Sigmoid colon (tissue), 7 donors: Measurements from ENCODE around the gene MACROD2. TPM values are rescaled to one million over a fixed set of nuclear protein-coding genes. Genes with fewer than 3 reads are reported as not detected.
"Not testable (repeated sequence)": the region's sequence is repeated elsewhere in the genome, so short reads cannot be mapped to it uniquely, and the experiment has no call there.

Experiments
- DNase-seq: peaks from one replicate; pipeline ENCODE4 v3.0.0-alpha.2; 2019
- H3K27ac ChIP-seq, 4 donors: fragments of 200-600 bp; sonication (generic); one replicate each; pipeline ENCODE4 v1.5.1; 2016 to 2019; ENCODE audit warnings: mild to moderate bottlenecking in 1 of 4
- H3K27me3 ChIP-seq, 3 donors: fragments of 200-600 bp; sonication (generic); one replicate each; pipeline ENCODE4 v1.5.1; 2019; ENCODE audit warnings: mild to moderate bottlenecking in 1 of 3
- H3K36me3 ChIP-seq, 4 donors: fragments of 200-600 bp; sonication (generic); one replicate each; pipeline ENCODE4 v1.5.1; 2016 to 2019
- H3K4me1 ChIP-seq, 4 donors: fragments of 200-600 bp; sonication (generic); one replicate each; pipeline ENCODE4 v1.5.1; 2017 to 2019
- H3K4me3 ChIP-seq, 4 donors: fragments of 200-600 bp; sonication (generic); one replicate each; pipeline ENCODE4 v1.5.1; 2017 to 2019; ENCODE audit warnings: mild to moderate bottlenecking in 2 of 4, moderate library complexity in 1 of 4
- H3K9me3 ChIP-seq, 4 donors: fragments of 200-600 bp in 3 of 4; sonication (generic) in 3 of 4; one replicate each; pipeline versions ENCODE4 v1.5.1 to v1.6.1; 2013 to 2019
- EP300 ChIP-seq, 4 donors: sonication (generic); formaldehyde crosslinking; IDR thresholded peaks; one replicate each; pipeline ENCODE4 v1.6.1; 2017; ENCODE audit warnings: antibody characterized with exemption in 4 of 4
- POLR2A ChIP-seq, 2 donors: fragments of 450-650 bp; IDR thresholded peaks; one replicate each; pipeline ENCODE4 v1.6.1; 2016; ENCODE audit warnings: antibody characterized with exemption in 2 of 2, mild to moderate bottlenecking in 2 of 2, moderate library complexity in 2 of 2
- POLR2AphosphoS5 ChIP-seq, 4 donors: sonication (generic); formaldehyde crosslinking; IDR thresholded peaks; one replicate each; pipeline ENCODE4 v1.6.1; 2017; ENCODE audit warnings: antibody characterized with exemption in 4 of 4
- WGBS, 2 donors: extraction: QIAGEN DNeasy Blood & Tissue Kit; methylation state at CpG; one replicate each; pipeline ENCODE4 v1.1.7; 2013; 5-methylcytosine and 5-hydroxymethylcytosine counted together
- intact Hi-C: fragments of 100-400 bp; cut with DNase I; formaldehyde crosslinking; loops from one replicate; pipeline ENCODE4 v1.15.1; 2023
- polyA plus RNA-seq, 3 donors: library from polyadenylated mRNA; stranded (reverse); fragments of 200-250 nt; gene quantifications; one replicate each; pipeline ENCODE4 v1.2.3, GENCODE V29; 2013
- total RNA-seq, 4 donors: library from RNA; depleted of rRNA; stranded (reverse); fragments of >200 nt; gene quantifications; one replicate each; pipeline ENCODE4 v1.1.0, GENCODE V29; 2016
- TF ChIP-seq, protein P1 (sequence below), 4 experiments: fragments of 450-650 bp in 3 of 4; fragments of 200-600 bp in 1 of 4; IDR thresholded peaks; one replicate each; pipeline ENCODE4 v1.5.1; 2016 to 2019; ENCODE audit warnings: antibody characterized with exemption in 4 of 4, mild to moderate bottlenecking in 3 of 4, moderate library complexity in 2 of 4
- donor health status: healthy with polysubstance abuse.
- donor health status: Bipolar disorder and iron deficiency.
- donor health status: healthy.

Gene MACROD2
- total and polyA plus RNA-seq, 7 donors, result 1.2 to 22.4 (median 5.8) TPM

DNA sequence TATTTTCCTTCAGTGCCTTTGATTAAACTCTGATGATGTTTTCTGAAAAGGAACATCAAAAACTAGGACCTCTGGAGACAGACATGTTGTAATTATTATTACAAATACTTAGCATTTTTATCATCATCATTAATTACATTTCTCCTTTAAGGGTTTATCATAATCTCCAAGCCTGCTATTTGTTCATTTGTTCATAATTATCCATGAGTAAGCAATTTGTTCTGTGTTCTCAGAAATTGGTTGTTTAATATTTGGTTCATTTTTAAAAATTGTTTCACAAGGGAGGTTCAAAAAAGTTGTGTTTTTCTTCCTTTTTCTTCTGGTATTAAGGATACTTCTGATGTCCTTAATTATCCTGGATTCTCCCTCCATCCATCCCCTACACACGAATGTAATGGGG, 1192.3 kb downstream of the MACROD2 start:
- Histone ChIP-seq H3K36me3 (no peaks in the 10 kb centered on the region), H3K9me3 (no peaks in the 10 kb centered on the region), H3K4me3 (no peak overlapping the region), H3K27ac (no peak overlapping the region), H3K4me1 (no peaks in the 10 kb centered on the region), H3K27me3 (no peaks in the 10 kb centered on the region)
- TF ChIP-seq, protein P1, sequence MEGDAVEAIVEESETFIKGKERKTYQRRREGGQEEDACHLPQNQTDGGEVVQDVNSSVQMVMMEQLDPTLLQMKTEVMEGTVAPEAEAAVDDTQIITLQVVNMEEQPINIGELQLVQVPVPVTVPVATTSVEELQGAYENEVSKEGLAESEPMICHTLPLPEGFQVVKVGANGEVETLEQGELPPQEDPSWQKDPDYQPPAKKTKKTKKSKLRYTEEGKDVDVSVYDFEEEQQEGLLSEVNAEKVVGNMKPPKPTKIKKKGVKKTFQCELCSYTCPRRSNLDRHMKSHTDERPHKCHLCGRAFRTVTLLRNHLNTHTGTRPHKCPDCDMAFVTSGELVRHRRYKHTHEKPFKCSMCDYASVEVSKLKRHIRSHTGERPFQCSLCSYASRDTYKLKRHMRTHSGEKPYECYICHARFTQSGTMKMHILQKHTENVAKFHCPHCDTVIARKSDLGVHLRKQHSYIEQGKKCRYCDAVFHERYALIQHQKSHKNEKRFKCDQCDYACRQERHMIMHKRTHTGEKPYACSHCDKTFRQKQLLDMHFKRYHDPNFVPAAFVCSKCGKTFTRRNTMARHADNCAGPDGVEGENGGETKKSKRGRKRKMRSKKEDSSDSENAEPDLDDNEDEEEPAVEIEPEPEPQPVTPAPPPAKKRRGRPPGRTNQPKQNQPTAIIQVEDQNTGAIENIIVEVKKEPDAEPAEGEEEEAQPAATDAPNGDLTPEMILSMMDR (IDR thresholded peaks at IDR 0.05), result no peak
- TF ChIP-seq EP300 (IDR thresholded peaks at IDR 0.05) (no peak), POLR2A (IDR thresholded peaks at IDR 0.05) (no peak), POLR2AphosphoS5 (IDR thresholded peaks at IDR 0.05) (no peak)
- intact Hi-C loops, result no loop called here
- 87 to 93% methylated on average over 1 of the region's 1 CpG for WGBS, 2 donors
- no peak for DNase-seq

DNA sequence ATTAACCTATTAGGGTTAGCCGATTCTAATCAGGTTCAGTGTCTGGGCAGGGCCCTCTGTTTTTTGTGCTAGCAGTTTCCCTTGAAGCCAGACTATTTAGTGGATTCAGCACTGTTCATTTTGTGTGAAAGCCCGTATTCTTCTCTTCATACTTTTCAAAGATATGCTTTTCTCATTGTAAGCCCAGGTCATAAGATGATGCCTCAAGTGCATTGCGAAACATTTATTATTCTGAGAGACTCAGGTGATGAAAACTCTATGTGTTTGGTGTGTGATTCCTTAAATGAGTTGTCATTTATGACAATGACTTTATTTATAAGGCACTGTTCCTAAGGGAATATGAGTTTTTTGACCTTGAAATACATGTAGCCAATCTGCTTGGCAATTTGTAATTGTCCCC, 1193.1 kb downstream of the MACROD2 start:
- DNase-seq, result no peak
- 95 to 97% methylated on average over 3 of the region's 3 CpGs for WGBS, 2 donors
- H3K27ac ChIP-seq, result no peak overlapping the region
- H3K4me3 ChIP-seq, result no peak overlapping the region
- no peak for TF ChIP-seq POLR2AphosphoS5 (IDR thresholded peaks at IDR 0.05)
- H3K4me1 ChIP-seq, result no peaks in the 10 kb centered on the region
- H3K27me3 ChIP-seq, result no peaks in the 10 kb centered on the region
- no peaks in the 10 kb centered on the region for H3K9me3 ChIP-seq
- H3K36me3 ChIP-seq, result no peaks in the 10 kb centered on the region
- intact Hi-C loops, result no loop called here

DNA sequence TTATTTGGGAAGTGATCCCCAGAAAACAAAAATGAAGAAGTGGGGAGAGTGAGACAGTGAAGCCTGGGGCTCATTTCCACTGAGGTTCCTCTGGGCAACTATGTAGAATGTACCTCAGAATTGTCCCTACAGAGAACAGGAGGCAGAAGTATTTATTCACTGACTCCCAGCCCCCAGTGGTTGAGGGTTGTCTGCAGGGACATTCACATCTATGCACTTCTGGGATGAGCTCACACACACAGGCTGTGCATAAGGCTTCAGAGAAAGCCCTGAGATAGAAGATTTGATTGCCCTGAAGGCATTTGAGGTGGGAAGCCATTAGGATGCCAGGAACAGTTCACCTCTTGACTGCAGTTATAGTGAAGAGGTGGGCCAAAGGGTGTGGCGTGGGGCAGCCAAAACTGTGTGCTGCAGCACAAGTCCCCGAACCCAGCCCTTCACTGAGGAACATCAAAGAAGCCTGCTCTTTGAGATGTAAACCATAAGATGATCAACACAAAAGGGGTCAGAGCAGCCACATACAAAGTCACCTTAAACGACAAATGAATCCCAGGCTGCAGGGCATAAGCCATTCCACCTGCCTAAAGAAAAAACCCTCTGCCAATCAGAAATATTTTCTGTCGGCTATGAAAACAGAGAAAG, 1195.9 kb downstream of the MACROD2 start:
- H3K27ac ChIP-seq, result no peak overlapping the region
- WGBS, 2 donors, result 76 to 77% methylated on average over 4 of the region's 4 CpGs
- H3K4me3 ChIP-seq, result no peak overlapping the region
- H3K4me1 ChIP-seq, result no peaks in the 10 kb centered on the region
- H3K27me3 ChIP-seq, result no peaks in the 10 kb centered on the region
- intact Hi-C loops, result no loop called here
- H3K9me3 ChIP-seq, result no peaks in the 10 kb centered on the region
- H3K36me3 ChIP-seq, result no peaks in the 10 kb centered on the region
- TF ChIP-seq POLR2AphosphoS5 (IDR thresholded peaks at IDR 0.05) (no peak), EP300 (IDR thresholded peaks at IDR 0.05) (no peak), POLR2A (IDR thresholded peaks at IDR 0.05) (no peak)
- TF ChIP-seq, protein P1 (IDR thresholded peaks at IDR 0.05), result no peak
- no peak for DNase-seq

DNA sequence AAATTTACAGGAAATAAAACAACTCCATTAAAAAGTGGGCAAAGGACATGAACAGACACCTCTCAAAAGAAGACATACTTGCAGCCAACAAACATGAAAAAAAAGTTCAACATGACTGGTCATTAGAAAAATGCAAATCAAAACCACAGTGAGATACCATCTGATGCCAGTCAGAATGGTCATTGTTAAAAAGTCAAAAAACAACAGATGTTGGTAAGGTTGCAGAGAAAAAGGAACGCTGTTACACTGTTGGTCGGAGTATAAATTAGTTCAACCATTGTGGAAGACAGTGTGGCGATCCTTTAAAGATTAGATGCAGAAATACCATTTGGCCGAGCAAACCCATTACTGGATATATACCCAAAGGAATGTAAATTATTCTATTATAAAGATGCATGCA, 1200.1 kb downstream of the MACROD2 start:
- TF ChIP-seq EP300 (IDR thresholded peaks at IDR 0.05) (no peak), POLR2AphosphoS5 (IDR thresholded peaks at IDR 0.05) (no peak), POLR2A (IDR thresholded peaks at IDR 0.05) (no peak)
- TF ChIP-seq, protein P1 (IDR thresholded peaks at IDR 0.05), result no peak
- DNase-seq, result no peak
- Histone ChIP-seq H3K4me3 (no peak overlapping the region), H3K9me3 (no peaks in the 10 kb centered on the region), H3K27ac (no peak overlapping the region), H3K4me1 (no peaks in the 10 kb centered on the region), H3K36me3 (no peaks in the 10 kb centered on the region), H3K27me3 (no peaks in the 10 kb centered on the region)
- intact Hi-C loops, result no loop called here
- 87 to 95% methylated on average over 4 of the region's 4 CpGs for WGBS, 2 donors

DNA sequence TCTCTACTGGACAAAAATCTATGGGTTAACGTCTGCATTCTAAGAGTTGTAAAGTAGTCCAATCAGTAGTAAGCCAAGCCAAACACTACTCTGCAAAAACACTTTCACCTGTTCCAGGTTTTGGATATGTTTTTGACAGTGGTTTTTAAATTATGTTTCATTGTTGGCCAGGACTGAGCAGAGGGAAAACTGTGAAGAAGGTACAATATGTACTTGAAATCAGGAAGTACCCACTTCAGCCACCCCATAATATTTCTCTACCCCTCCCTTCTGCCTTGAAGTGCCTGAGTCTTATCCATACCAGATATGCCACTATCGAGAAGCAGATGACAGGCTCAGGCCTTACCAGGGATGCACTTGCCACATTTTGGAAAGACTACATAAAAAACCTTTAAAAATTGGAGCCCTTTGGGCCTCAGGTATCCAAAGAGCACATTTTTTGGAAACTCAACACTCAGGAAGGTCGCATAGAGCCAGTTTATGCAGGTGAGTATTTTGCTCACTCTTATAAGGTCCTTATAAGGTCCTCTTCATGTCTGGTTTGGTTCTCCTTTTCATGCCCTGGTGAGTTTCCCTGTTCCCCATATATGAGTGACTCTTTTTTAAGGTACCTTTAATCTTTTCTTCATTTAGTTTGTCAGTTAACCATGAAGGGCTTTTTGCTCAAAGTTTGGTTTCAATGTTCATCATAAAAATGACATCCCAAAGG, 1201.4 kb downstream of the MACROD2 start:
- H3K27ac ChIP-seq, result no peak overlapping the region
- H3K4me3 ChIP-seq, result no peak overlapping the region
- no peaks in the 10 kb centered on the region for H3K9me3 ChIP-seq
- intact Hi-C loops, result no loop called here
- no peak for TF ChIP-seq POLR2A (IDR thresholded peaks at IDR 0.05)
- no peak for TF ChIP-seq EP300 (IDR thresholded peaks at IDR 0.05)
- no peaks in the 10 kb centered on the region for H3K27me3 ChIP-seq
- no peaks in the 10 kb centered on the region for H3K4me1 ChIP-seq
- H3K36me3 ChIP-seq, result no peaks in the 10 kb centered on the region
- DNase-seq, result no peak
- 80% methylated on average over 3 of the region's 3 CpGs for WGBS, 2 donors

DNA sequence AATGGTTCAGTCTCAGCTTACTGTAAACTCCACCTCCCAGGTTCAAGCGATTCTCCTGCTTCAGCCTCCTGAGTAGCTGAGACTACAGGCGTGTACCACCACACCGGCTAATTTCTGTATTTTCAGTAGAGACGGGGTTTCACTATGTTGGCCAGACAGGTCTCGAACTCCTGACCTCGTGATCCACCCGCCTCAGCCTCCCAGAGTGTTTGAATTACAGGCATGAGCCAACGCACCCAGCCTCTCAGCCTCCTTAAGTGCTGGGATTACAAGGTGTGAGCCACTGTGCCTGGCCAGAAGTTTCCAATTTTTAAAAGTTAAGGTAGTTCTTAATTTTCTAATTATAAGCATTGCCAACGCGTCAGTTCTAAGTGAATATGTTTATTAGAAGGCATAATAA, 1202.7 kb downstream of the MACROD2 start:
- H3K4me3 ChIP-seq, intact Hi-C loops, H3K27me3 ChIP-seq, H3K4me1 ChIP-seq, H3K9me3 ChIP-seq, DNase-seq, H3K36me3 ChIP-seq, H3K27ac ChIP-seq: not testable (repeated sequence)
- 87 to 94% methylated on average over 10 of the region's 10 CpGs for WGBS, 2 donors
